ENCODE measurements around the gene SEC23B. TPM values are rescaled to one million over a fixed set of nuclear protein-coding genes. Genes with fewer than 3 reads are reported as not detected.
"Not testable (repeated sequence)": the region's sequence is repeated elsewhere in the genome, so short reads cannot be mapped to it uniquely, and the experiment has no call there.

Gene SEC23B
- total RNA-seq, 2 donors from 2014 or later = 64.4 to 127 TPM

GRCh38 chr20:18523066-18523465 is 15.3 kb downstream of the SEC23B start:
- intact Hi-C loops (cut with DNase I) = no loop called here
- DNase-seq (ENCODE audit: low spot score) = no peak
- H3K9me3 ChIP-seq = no peaks in the 10 kb centered on the region
- no peak overlapping the region for H3K27ac ChIP-seq
- no peaks in the 10 kb centered on the region for H3K27me3 ChIP-seq (replicated peaks; ENCODE audit: insufficient read depth)
- no peak for TF ChIP-seq POLR2AphosphoS5 (IDR thresholded peaks at IDR 0.05)
- TF ChIP-seq, protein P1, sequence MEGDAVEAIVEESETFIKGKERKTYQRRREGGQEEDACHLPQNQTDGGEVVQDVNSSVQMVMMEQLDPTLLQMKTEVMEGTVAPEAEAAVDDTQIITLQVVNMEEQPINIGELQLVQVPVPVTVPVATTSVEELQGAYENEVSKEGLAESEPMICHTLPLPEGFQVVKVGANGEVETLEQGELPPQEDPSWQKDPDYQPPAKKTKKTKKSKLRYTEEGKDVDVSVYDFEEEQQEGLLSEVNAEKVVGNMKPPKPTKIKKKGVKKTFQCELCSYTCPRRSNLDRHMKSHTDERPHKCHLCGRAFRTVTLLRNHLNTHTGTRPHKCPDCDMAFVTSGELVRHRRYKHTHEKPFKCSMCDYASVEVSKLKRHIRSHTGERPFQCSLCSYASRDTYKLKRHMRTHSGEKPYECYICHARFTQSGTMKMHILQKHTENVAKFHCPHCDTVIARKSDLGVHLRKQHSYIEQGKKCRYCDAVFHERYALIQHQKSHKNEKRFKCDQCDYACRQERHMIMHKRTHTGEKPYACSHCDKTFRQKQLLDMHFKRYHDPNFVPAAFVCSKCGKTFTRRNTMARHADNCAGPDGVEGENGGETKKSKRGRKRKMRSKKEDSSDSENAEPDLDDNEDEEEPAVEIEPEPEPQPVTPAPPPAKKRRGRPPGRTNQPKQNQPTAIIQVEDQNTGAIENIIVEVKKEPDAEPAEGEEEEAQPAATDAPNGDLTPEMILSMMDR (IDR thresholded peaks at IDR 0.05) = no peak
- no peak for TF ChIP-seq POLR2A (IDR thresholded peaks at IDR 0.05)
- WGBS = 85% methylated on average over 2 of the region's 2 CpGs
- H3K4me3 ChIP-seq = no peak overlapping the region
- no peaks in the 10 kb centered on the region for H3K4me1 ChIP-seq (replicated peaks)
- H3K36me3 ChIP-seq = peaks cover 0 to 9% of the 10 kb centered on the region in 2 donors

DNA sequence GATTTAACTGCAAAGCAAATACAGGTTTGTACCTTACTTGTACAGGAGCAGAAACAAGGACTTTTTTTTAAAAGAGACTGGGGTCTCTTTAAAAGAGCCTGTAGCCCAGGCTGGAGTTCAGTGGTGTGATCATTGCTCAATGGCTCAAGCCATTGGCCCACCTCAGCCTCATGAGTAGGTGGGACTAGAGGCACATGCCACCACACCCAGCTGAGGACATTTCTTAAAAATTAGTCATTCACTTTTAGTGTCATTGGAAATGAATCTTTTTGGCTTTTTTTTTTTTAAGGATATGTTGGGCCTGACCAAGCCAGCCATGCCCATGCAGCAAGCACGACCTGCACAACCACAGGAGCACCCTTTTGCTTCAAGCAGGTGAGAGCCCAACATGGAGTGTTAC is 16.9 kb downstream of the SEC23B start:
- WGBS = 100% methylated on average over 1 of the region's 1 CpG
- Histone ChIP-seq H3K4me3 (no peak overlapping the region), H3K27ac (no peak overlapping the region), H3K4me1 (replicated peaks) (no peaks in the 10 kb centered on the region), H3K27me3 (replicated peaks; ENCODE audit: insufficient read depth) (no peaks in the 10 kb centered on the region), H3K36me3 (peaks cover 0 to 11% of the 10 kb centered on the region in 2 donors), H3K9me3 (no peaks in the 10 kb centered on the region)
- intact Hi-C loops (cut with DNase I) = no loop called here
- no peak for DNase-seq (ENCODE audit: low spot score)
- TF ChIP-seq, protein P1 (IDR thresholded peaks at IDR 0.05) = no peak
- TF ChIP-seq POLR2AphosphoS5 (IDR thresholded peaks at IDR 0.05) = no peak
- TF ChIP-seq POLR2A (IDR thresholded peaks at IDR 0.05) = no peak

DNA sequence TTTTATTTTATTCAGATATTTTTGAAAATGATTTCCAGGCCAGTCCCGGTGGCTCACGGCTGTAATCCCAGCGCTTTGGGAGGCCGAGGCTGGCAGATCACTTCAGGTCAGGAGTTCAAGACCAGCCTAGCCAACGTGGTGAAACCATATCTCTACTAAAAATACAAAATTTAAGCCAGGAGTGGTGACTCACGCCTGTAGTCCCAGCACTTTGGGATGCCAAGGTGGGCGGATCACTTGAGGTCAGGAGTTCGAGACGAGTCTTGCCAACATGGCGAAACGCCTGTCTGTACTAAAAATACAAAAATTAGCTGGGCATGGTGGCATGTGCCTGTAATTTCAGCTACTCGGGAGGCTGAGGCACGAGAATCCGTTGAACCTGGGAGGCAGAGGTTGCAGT is 19.0 kb downstream of the SEC23B start:
- DNase-seq (ENCODE audit: low spot score) = not testable (repeated sequence)

GRCh38 chr20:18527339-18527738 is 19.6 kb downstream of the SEC23B start:
- Histone ChIP-seq H3K27ac (no peak overlapping the region), H3K36me3 (peaks cover 11 to 13% of the 10 kb centered on the region in 2 donors), H3K4me1 (replicated peaks) (no peaks in the 10 kb centered on the region), H3K4me3 (no peak overlapping the region), H3K9me3 (no peaks in the 10 kb centered on the region), H3K27me3 (replicated peaks; ENCODE audit: insufficient read depth) (no peaks in the 10 kb centered on the region)
- TF ChIP-seq, protein P1 (IDR thresholded peaks at IDR 0.05) = no peak
- TF ChIP-seq POLR2AphosphoS5 (IDR thresholded peaks at IDR 0.05) (no peak), POLR2A (IDR thresholded peaks at IDR 0.05) (no peak)
- WGBS = 94% methylated on average over 2 of the region's 2 CpGs
- intact Hi-C loops (cut with DNase I) = no loop called here
- no peak for DNase-seq (ENCODE audit: low spot score)

More for the DNA sequence above, 19.0 kb downstream of the SEC23B start:
- 79% methylated on average over 14 of the region's 14 CpGs for WGBS
- H3K4me3 ChIP-seq; intact Hi-C loops (cut with DNase I); H3K27me3 ChIP-seq (replicated peaks; ENCODE audit: insufficient read depth); H3K4me1 ChIP-seq (replicated peaks); H3K27ac ChIP-seq; H3K9me3 ChIP-seq: not testable (repeated sequence)
- H3K36me3 ChIP-seq = peaks cover 8 to 11% of the 10 kb centered on the region in 2 donors

GRCh38 chr20:18527836-18528235 is 20.1 kb downstream of the SEC23B start:
- Histone ChIP-seq H3K9me3 (no peaks in the 10 kb centered on the region), H3K27ac (no peak overlapping the region), H3K4me1 (replicated peaks) (no peaks in the 10 kb centered on the region), H3K36me3 (peaks cover 11 to 18% of the 10 kb centered on the region in 2 donors), H3K27me3 (replicated peaks; ENCODE audit: insufficient read depth) (no peaks in the 10 kb centered on the region), H3K4me3 (no peak overlapping the region)
- WGBS = 100% methylated on average over 2 of the region's 2 CpGs
- TF ChIP-seq POLR2A (IDR thresholded peaks at IDR 0.05) = no peak
- intact Hi-C loops (cut with DNase I) = no loop called here
- DNase-seq (ENCODE audit: low spot score) = no peak

DNA sequence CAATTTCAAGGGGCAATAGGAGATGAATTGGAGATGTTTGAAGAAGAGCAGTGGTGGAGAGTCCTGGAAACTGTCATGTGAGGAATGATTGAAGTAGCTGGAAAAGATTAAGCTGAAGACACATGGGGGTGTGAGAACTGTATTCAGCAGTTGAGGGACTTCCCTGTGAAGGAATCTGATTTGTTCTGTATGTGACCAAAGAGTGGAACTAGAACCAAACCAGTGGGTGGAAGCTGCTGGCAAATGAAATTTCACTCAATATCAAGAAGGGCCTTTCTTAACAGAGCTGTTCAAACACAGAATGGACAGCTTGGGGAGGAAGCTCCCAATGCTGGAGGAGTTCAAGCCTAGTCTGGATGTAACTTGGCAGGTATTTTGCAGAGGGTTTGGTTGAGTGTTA is 21.3 kb downstream of the SEC23B start:
- intact Hi-C loops (cut with DNase I) = no loop called here
- H3K27ac ChIP-seq = no peak overlapping the region
- no peak overlapping the region for H3K4me3 ChIP-seq
- no peaks in the 10 kb centered on the region for H3K4me1 ChIP-seq (replicated peaks)
- H3K27me3 ChIP-seq (replicated peaks; ENCODE audit: insufficient read depth) = no peaks in the 10 kb centered on the region
- TF ChIP-seq POLR2A (IDR thresholded peaks at IDR 0.05) (no peak), POLR2AphosphoS5 (IDR thresholded peaks at IDR 0.05) (no peak)
- TF ChIP-seq, protein P1 (IDR thresholded peaks at IDR 0.05) = no peak
- DNase-seq (ENCODE audit: low spot score) = no peak
- H3K36me3 ChIP-seq = peaks cover 15 to 24% of the 10 kb centered on the region in 2 donors
- no peaks in the 10 kb centered on the region for H3K9me3 ChIP-seq
